GM12878 (cell line): ENCODE data around the gene NECAB2. TPM values are rescaled to one million over a fixed set of nuclear protein-coding genes. Genes with fewer than 3 reads are reported as not detected.
A peak's percentile ranks its signal among the peaks of the same experiment; 100 is the strongest.

ENCODE experiments used
- ATAC-seq: fragments of 200-7000 bp; cut with Tn5 transposase; 3 replicates; pipeline ENCODE4 v1.9.1; 2020; ENCODE audit warnings: mild to moderate bottlenecking, moderate library complexity
- BruUV-seq: library from RNA; stranded (reverse); fragments of 400-500 nt; replicated peaks from 2 replicates; lab custom pipeline; 2021; lab: Mats Ljungman, UMichigan
- CTCF ChIA-PET: fragments of 300-600 bp; sonication (Branson Sonifier 250); formaldehyde crosslinking; extraction: SDS; loops from one replicate; lab custom pipeline; 2021; ENCODE audit warnings: inconsistent platforms; lab: Yijun Ruan, JAX
- POLR2A ChIA-PET: fragments of 350-600 bp; formaldehyde crosslinking; extraction: SDS; loops from one replicate; lab custom pipeline; 2021; ENCODE audit warnings: inconsistent platforms; lab: Charles Lee
- RAD21 ChIA-PET: fragments of 300-600 bp; sonication (Branson Sonifier 250); formaldehyde crosslinking; loops from one replicate; lab custom pipeline; 2023; ENCODE audit warnings: antibody characterized with exemption; ENCODE audit not compliant: unreplicated experiment; lab: Charles Lee
- SMC1A ChIA-PET: fragments of 300-600 bp; sonication (Branson Sonifier 250); formaldehyde crosslinking; loops from one replicate; lab custom pipeline; 2023; ENCODE audit not compliant: unreplicated experiment, uncharacterized antibody; lab: Charles Lee
- DNase-seq: peaks from one replicate; pipeline ENCODE4 v3.0.0-alpha.2; 2011; ENCODE audit warnings: low read depth, low spot score
- FAIRE-seq: peaks from 3 replicates; lab custom pipeline; 2011; peaks lifted over from hg19 to GRCh38; lab: Jason Lieb, UNC
- H2AFZ ChIP-seq: 2 replicates; pipeline ENCODE4 v1.6.0; 2011; ENCODE audit warnings: low read depth, low read length, control low read depth; ENCODE audit not compliant: control insufficient read depth
- H3K27ac ChIP-seq: 2 replicates; pipeline ENCODE4 v1.5.1; 2011; ENCODE audit warnings: control low read depth; ENCODE audit not compliant: control insufficient read depth, insufficient read depth
- H3K27me3 ChIP-seq, 2 experiments: replicated peaks in 1 of 2; 2 replicates each; pipeline versions ENCODE4 v1.6.0 to v1.6.1; 2011; ENCODE audit warnings: low read length in 1 of 2; ENCODE audit not compliant: control insufficient read depth in 2 of 2, insufficient read depth in 2 of 2
- H3K36me3 ChIP-seq, 2 experiments: 2 replicates each; pipeline ENCODE4 v1.5.1; 2011; ENCODE audit warnings: low read length in 1 of 2; ENCODE audit not compliant: control insufficient read depth in 2 of 2, insufficient read depth in 2 of 2
- H3K4me1 ChIP-seq: 2 replicates; pipeline ENCODE4 v1.6.1; 2011; ENCODE audit warnings: mild to moderate bottlenecking, low read length, moderate library complexity, mixed read lengths; ENCODE audit not compliant: control insufficient read depth, insufficient read depth
- H3K4me2 ChIP-seq: 2 replicates; pipeline ENCODE4 v1.6.0; 2011; ENCODE audit warnings: control low read depth; ENCODE audit not compliant: control insufficient read depth, insufficient read depth
- H3K4me3 ChIP-seq: fragments of 200-600 bp; sonication (generic); 2 replicates; pipeline ENCODE4 v1.5.1; 2016
- H3K79me2 ChIP-seq: 2 replicates; pipeline ENCODE4 v1.6.0; 2011; ENCODE audit warnings: low read length; ENCODE audit not compliant: control insufficient read depth, insufficient read depth
- H3K9ac ChIP-seq: 2 replicates; pipeline ENCODE4 v1.8.0; 2011; ENCODE audit warnings: low read length, control low read depth, mixed read lengths; ENCODE audit not compliant: control insufficient read depth, insufficient read depth
- H3K9me3 ChIP-seq: replicated peaks from 3 replicates; pipeline ENCODE4 v1.5.1; 2011; ENCODE audit warnings: mild to moderate bottlenecking, low read length; ENCODE audit not compliant: control insufficient read depth, insufficient read depth
- H4K20me1 ChIP-seq: 2 replicates; pipeline ENCODE4 v1.6.0; 2011; ENCODE audit not compliant: control insufficient read depth, insufficient read depth
- BACH1 ChIP-seq: fragments of 450-650 bp; IDR thresholded peaks from 2 replicates; pipeline ENCODE4 v1.6.1; 2017; ENCODE audit warnings: mild to moderate bottlenecking, borderline replicate concordance
- BHLHE40 ChIP-seq, 2 experiments: fragments of 450-650 bp in 1 of 2; IDR thresholded peaks; 2 replicates each; pipeline ENCODE4 v1.6.1; 2011 to 2017; ENCODE audit warnings: low read depth in 2 of 2, borderline replicate concordance in 1 of 2, improper control_type of control experiment in 1 of 2, low read length in 1 of 2, mild to moderate bottlenecking in 1 of 2
- CBFB ChIP-seq: IDR thresholded peaks from 2 replicates; pipeline ENCODE4 v1.6.1; 2016; ENCODE audit warnings: antibody characterized with exemption, low read depth
- CBX3 ChIP-seq: fragments of 200-600 bp; sonication (generic); IDR thresholded peaks from 2 replicates; pipeline ENCODE4 v1.6.1; 2016; ENCODE audit warnings: low read depth, borderline replicate concordance
- CREM ChIP-seq: IDR thresholded peaks from 2 replicates; pipeline ENCODE4 v1.6.1; 2014; ENCODE audit warnings: antibody characterized with exemption, low read depth
- EP300 ChIP-seq, 2 experiments: fragments of 150-350 bp in 1 of 2; IDR thresholded peaks; 2 replicates each; pipeline ENCODE4 v1.6.1; 2011 to 2012; ENCODE audit warnings: low read depth in 2 of 2, low read length in 2 of 2, borderline replicate concordance in 1 of 2, improper control_type of control experiment in 1 of 2, inconsistent platforms in 1 of 2; ENCODE audit not compliant: control insufficient read depth in 1 of 2
- MXI1 ChIP-seq: fragments of 150-350 bp; IDR thresholded peaks from 2 replicates; pipeline ENCODE4 v1.6.1; 2011; ENCODE audit warnings: low read depth, mild to moderate bottlenecking, inconsistent platforms, low read length, improper control_type of control experiment
- NFYB ChIP-seq: IDR thresholded peaks from 2 replicates; pipeline ENCODE4 v1.6.1; 2011; ENCODE audit warnings: low read depth, mild to moderate bottlenecking, low read length, improper control_type of control experiment, moderate library complexity; ENCODE audit not compliant: insufficient read depth
- RAD21 ChIP-seq: IDR thresholded peaks from 2 replicates; pipeline ENCODE4 v1.6.1; 2011; ENCODE audit warnings: mild to moderate bottlenecking, low read depth, low read length, moderate library complexity; ENCODE audit not compliant: insufficient read depth
- RELA ChIP-seq: fragments of 450-650 bp; IDR thresholded peaks from 2 replicates; pipeline ENCODE4 v1.8.0; 2014; ENCODE audit warnings: borderline replicate concordance; ENCODE audit not compliant: partially characterized antibody
- STAT3 ChIP-seq: IDR thresholded peaks from 2 replicates; pipeline ENCODE4 v1.6.1; 2011; ENCODE audit warnings: low read depth, low read length, improper control_type of control experiment
- TCF7 ChIP-seq: IDR thresholded peaks from 2 replicates; pipeline ENCODE4 v1.6.1; 2014; ENCODE audit warnings: antibody characterized with exemption, borderline replicate concordance
- WGBS: methylation state at CpG from one replicate; pipeline ENCODE4 v1.1.6; 2016; ENCODE audit warnings: low lambda C conversion rate; ENCODE audit not compliant: insufficient replicate concordance, insufficient coverage; ENCODE audit errors: missing lambda C conversion rate; 5-methylcytosine and 5-hydroxymethylcytosine counted together
- in situ Hi-C: fragments of 300-500 bp; cut with MboI; formaldehyde crosslinking; loops from 9 replicates; pipeline ENCODE4 v1.14.3; 2018; ENCODE audit warnings: mixed read lengths
- intact Hi-C: fragments of 100-400 bp; cut with micrococcal nuclease; formaldehyde crosslinking; loops from one replicate; pipeline ENCODE4 v1.14.2; 2022; ENCODE audit not compliant: unreplicated experiment
- polyA plus RNA-seq, 11 experiments: library from polyadenylated mRNA; depleted of rRNA in 4 of 11; unstranded in 6 of 11; stranded (reverse) in 5 of 11; fragments of >200 nt; fragmentation: Nextera tagmentation in 4 of 11; fragmentation: Illumina TruSeq in 1 of 11; extraction: Ambion mirVana in 4 of 11; extraction: Trizol in 1 of 11; gene quantifications; 1 replicate in 1 of 11; 2 replicates in 10 of 11; pipeline versions ENCODE4 v1.2.1 to v1.2.3, GENCODE V29; 2011 to 2016; ENCODE audit warnings: inconsistent platforms in 2 of 11, missing spikeins in 2 of 11, low read depth in 1 of 11
- total RNA-seq, 4 experiments: library from RNA; depleted of rRNA in 3 of 4; stranded (reverse); fragments of >200 nt in 3 of 4; fragmentation: Illumina TruSeq in 1 of 4; extraction: Trizol in 1 of 4; gene quantifications; 2 replicates each; pipeline versions ENCODE4 v1.2.1 to v1.2.3, GENCODE V29; 2013 to 2021
- TF ChIP-seq, protein P1 (sequence below): fragments of 450-650 bp; IDR thresholded peaks from 2 replicates; pipeline ENCODE4 v1.6.1; 2017; ENCODE audit warnings: borderline replicate concordance
- TF ChIP-seq, protein P2 (sequence below): fragments of 450-650 bp; IDR thresholded peaks from 2 replicates; pipeline ENCODE4 v1.6.1; 2016; ENCODE audit warnings: mild to moderate bottlenecking
- TF ChIP-seq, protein P3 (sequence below): fragments of 450-650 bp; IDR thresholded peaks from 2 replicates; pipeline ENCODE4 v1.6.1; 2017; ENCODE audit warnings: mild to moderate bottlenecking, moderate library complexity

Gene NECAB2
- total and polyA plus RNA-seq, 10 of the 15 experiments (the other 5 are each of a cell fraction or from before 2014, with no cell fraction given) = not detected

DNA sequence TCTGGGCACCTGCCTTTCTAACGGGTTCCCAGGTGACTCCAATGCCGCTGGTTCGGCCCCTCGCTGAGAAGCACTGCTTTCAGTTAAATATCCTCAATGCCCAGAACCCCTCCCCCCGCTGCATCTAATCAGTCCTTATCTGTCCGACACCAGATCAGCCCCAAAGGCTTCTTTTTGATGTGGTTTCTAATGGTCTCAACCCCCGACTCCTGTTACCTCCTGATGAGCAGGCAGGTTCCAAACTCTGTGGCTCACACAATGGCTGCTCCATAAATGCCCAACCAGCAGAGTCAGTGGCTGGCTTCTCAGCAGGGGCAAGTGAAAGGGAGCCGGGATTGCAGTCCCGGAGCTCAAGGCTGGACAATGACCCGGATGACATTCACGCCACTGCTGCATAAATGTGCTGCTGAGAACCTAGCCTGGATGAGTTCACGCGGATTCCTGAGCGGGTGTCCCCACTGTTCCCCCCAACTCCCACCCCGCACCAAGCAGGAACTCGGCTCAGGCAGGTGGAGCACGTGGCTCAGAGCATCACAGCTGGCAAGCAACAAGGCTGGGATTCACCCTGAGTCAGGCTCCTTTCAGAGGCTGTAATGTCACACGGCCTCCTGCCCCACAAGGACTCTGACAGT is 75.6 kb downstream of the NECAB2 start (continued):
- no peak for TF ChIP-seq BACH1

DNA sequence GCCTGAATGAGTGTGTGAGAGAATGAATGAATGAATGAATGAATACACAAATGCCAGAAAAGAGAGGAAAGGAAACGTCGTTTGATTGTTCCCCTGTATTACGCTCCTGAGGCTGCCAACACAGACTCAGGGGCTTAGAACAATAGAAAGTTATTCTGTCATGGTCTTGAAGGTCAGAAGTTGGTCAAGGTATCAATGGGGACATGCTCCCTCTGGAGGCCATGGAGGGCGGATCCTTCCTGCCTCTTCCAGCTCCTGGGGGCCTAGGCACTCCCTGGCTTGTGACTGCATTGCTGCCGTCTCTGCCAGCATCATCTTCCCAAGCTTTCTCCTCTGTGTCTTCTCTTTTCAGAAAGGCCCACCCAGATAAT is 76.1 kb downstream of the NECAB2 start:
- Histone ChIP-seq H3K9me3 (no peaks in the 10 kb centered on the region), H3K4me1 (no peaks in the 10 kb centered on the region), H3K4me2 (no peak overlapping the region), H3K4me3 (no peak overlapping the region), H3K27me3 (no peaks in the 10 kb centered on the region; a peak in 3 of 4 replicates), H3K79me2 (no peaks in the 10 kb centered on the region), H2AFZ (no peak overlapping the region), H3K36me3 (no peaks in the 10 kb centered on the region), H3K27ac (no peak overlapping the region), H4K20me1 (no peaks in the 10 kb centered on the region), H3K9ac (no peak overlapping the region)
- RAD21 ChIA-PET = no interaction called here
- DNase-seq (no peak), FAIRE-seq (peak; percentile 31), ATAC-seq (peak; percentile 55)
- POLR2A ChIA-PET = no interaction called here
- SMC1A ChIA-PET = no interaction called here
- CTCF ChIA-PET = interaction anchor here (1.5 kb wide), 1 partner anchor 17 kb away, joined by 3 read pairs; no protein-coding TSS in a partner anchor
- intact Hi-C loops (no loop called here), in situ Hi-C loops (no loop called here)
- BruUV-seq = no TSS peak
- WGBS = 17% methylated on average over 5 of the region's 5 CpGs
- TF ChIP-seq, protein P1, sequence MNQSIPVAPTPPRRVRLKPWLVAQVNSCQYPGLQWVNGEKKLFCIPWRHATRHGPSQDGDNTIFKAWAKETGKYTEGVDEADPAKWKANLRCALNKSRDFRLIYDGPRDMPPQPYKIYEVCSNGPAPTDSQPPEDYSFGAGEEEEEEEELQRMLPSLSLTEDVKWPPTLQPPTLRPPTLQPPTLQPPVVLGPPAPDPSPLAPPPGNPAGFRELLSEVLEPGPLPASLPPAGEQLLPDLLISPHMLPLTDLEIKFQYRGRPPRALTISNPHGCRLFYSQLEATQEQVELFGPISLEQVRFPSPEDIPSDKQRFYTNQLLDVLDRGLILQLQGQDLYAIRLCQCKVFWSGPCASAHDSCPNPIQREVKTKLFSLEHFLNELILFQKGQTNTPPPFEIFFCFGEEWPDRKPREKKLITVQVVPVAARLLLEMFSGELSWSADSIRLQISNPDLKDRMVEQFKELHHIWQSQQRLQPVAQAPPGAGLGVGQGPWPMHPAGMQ = no peak
- TF ChIP-seq, protein P2, sequence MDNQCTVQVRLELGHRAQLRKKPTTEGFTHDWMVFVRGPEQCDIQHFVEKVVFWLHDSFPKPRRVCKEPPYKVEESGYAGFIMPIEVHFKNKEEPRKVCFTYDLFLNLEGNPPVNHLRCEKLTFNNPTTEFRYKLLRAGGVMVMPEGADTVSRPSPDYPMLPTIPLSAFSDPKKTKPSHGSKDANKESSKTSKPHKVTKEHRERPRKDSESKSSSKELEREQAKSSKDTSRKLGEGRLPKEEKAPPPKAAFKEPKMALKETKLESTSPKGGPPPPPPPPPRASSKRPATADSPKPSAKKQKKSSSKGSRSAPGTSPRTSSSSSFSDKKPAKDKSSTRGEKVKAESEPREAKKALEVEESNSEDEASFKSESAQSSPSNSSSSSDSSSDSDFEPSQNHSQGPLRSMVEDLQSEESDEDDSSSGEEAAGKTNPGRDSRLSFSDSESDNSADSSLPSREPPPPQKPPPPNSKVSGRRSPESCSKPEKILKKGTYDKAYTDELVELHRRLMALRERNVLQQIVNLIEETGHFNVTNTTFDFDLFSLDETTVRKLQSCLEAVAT = no peak
- no peak for TF ChIP-seq CBFB
- no peak for TF ChIP-seq RELA
- TF ChIP-seq BHLHE40 (IDR thresholded peaks at IDR 0.05; ENCODE audit: borderline replicate concordance in 1 of 2, low read depth in 2 of 2, low read length in 1 of 2) = no peak
- TF ChIP-seq TCF7 = no peak
- TF ChIP-seq, protein P3, sequence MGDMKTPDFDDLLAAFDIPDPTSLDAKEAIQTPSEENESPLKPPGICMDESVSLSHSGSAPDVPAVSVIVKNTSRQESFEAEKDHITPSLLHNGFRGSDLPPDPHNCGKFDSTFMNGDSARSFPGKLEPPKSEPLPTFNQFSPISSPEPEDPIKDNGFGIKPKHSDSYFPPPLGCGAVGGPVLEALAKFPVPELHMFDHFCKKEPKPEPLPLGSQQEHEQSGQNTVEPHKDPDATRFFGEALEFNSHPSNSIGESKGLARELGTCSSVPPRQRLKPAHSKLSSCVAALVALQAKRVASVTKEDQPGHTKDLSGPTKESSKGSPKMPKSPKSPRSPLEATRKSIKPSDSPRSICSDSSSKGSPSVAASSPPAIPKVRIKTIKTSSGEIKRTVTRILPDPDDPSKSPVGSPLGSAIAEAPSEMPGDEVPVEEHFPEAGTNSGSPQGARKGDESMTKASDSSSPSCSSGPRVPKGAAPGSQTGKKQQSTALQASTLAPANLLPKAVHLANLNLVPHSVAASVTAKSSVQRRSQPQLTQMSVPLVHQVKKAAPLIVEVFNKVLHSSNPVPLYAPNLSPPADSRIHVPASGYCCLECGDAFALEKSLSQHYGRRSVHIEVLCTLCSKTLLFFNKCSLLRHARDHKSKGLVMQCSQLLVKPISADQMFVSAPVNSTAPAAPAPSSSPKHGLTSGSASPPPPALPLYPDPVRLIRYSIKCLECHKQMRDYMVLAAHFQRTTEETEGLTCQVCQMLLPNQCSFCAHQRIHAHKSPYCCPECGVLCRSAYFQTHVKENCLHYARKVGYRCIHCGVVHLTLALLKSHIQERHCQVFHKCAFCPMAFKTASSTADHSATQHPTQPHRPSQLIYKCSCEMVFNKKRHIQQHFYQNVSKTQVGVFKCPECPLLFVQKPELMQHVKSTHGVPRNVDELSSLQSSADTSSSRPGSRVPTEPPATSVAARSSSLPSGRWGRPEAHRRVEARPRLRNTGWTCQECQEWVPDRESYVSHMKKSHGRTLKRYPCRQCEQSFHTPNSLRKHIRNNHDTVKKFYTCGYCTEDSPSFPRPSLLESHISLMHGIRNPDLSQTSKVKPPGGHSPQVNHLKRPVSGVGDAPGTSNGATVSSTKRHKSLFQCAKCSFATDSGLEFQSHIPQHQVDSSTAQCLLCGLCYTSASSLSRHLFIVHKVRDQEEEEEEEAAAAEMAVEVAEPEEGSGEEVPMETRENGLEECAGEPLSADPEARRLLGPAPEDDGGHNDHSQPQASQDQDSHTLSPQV = no peak
- no peak for TF ChIP-seq STAT3
- TF ChIP-seq MXI1 = no peak
- TF ChIP-seq RAD21 = 0 out of 2 replicates have a peak, but pooled peaks have one; percentile 7
- TF ChIP-seq CBX3 = no peak
- no peak for TF ChIP-seq EP300 (IDR thresholded peaks at IDR 0.05; ENCODE audit: borderline replicate concordance in 1 of 2, control insufficient read depth in 1 of 2, low read depth in 2 of 2, low read length in 2 of 2)
- no peak for TF ChIP-seq NFYB
- no peak for TF ChIP-seq CREM
